Testis (tissue), 3 donors: ENCODE data around the gene TMEM114. TPM values are rescaled to one million over a fixed set of nuclear protein-coding genes. Genes with fewer than 3 reads are reported as not detected.
A peak's percentile ranks its signal among the peaks of the same experiment; 100 is the strongest.

Experiments
- DNase-seq: peaks from one replicate; pipeline ENCODE4 v3.0.0-alpha.2; 2019
- H3K27ac ChIP-seq, 2 donors: fragments of 200-600 bp; sonication (generic); one replicate each; pipeline ENCODE4 v1.5.1; 2019
- H3K27me3 ChIP-seq: fragments of 200-600 bp; sonication (generic); one replicate; pipeline ENCODE4 v1.5.1; 2019
- H3K36me3 ChIP-seq: fragments of 200-600 bp; sonication (generic); one replicate; pipeline ENCODE4 v1.5.1; 2017; ENCODE audit warnings: low read depth; ENCODE audit errors: missing control alignments
- H3K4me1 ChIP-seq: fragments of 200-600 bp; sonication (generic); one replicate; pipeline ENCODE4 v1.5.1; 2019
- H3K4me3 ChIP-seq, 2 donors: fragments of 200-600 bp; sonication (generic); one replicate each; pipeline ENCODE4 v1.5.1; 2017 to 2019
- H3K9me3 ChIP-seq: fragments of 200-600 bp; sonication (generic); one replicate; pipeline ENCODE4 v1.5.1; 2017
- POLR2A ChIP-seq: fragments of 450-650 bp; IDR thresholded peaks from one replicate; pipeline ENCODE4 v1.6.1; 2017; ENCODE audit warnings: antibody characterized with exemption, mild to moderate bottlenecking, moderate library complexity
- WGBS, 2 donors: methylation state at CpG; one replicate each; pipeline ENCODE4 v1.1.5; 2018; 5-methylcytosine and 5-hydroxymethylcytosine counted together
- intact Hi-C: fragments of 100-400 bp; cut with DNase I; formaldehyde crosslinking; loops from one replicate; pipeline ENCODE4 v1.15.1; 2023; ENCODE audit warnings: low total_unique reads
- polyA plus RNA-seq: library from polyadenylated mRNA; stranded (reverse); fragments of 350-450 nt; fragmentation: Illumina TruSeq; extraction: RNeasy Lipid Tissue Mini Kit (QIAGEN cat#74804); gene quantifications from one replicate; pipeline ENCODE4 v1.2.3, GENCODE V29; 2014; ENCODE audit warnings: low read depth, low replicate concordance; ENCODE audit not compliant: insufficient read depth
- total RNA-seq, 2 donors: library from RNA; depleted of rRNA; stranded (reverse); fragments of >200 nt; gene quantifications; one replicate each; pipeline ENCODE4 v1.2.3, GENCODE V29; 2016
- TF ChIP-seq, protein P1 (sequence below), 3 experiments: fragments of 450-650 bp in 2 of 3; fragments of 200-600 bp in 1 of 3; sonication (generic) in 1 of 3; IDR thresholded peaks; one replicate each; pipeline ENCODE4 v1.5.1; 2016 to 2019; ENCODE audit warnings: antibody characterized with exemption in 3 of 3, mild to moderate bottlenecking in 2 of 3, moderate library complexity in 1 of 3

TMEM114 gene
- total and polyA plus RNA-seq, 3 donors from 2014 or later = not detected

DNA sequence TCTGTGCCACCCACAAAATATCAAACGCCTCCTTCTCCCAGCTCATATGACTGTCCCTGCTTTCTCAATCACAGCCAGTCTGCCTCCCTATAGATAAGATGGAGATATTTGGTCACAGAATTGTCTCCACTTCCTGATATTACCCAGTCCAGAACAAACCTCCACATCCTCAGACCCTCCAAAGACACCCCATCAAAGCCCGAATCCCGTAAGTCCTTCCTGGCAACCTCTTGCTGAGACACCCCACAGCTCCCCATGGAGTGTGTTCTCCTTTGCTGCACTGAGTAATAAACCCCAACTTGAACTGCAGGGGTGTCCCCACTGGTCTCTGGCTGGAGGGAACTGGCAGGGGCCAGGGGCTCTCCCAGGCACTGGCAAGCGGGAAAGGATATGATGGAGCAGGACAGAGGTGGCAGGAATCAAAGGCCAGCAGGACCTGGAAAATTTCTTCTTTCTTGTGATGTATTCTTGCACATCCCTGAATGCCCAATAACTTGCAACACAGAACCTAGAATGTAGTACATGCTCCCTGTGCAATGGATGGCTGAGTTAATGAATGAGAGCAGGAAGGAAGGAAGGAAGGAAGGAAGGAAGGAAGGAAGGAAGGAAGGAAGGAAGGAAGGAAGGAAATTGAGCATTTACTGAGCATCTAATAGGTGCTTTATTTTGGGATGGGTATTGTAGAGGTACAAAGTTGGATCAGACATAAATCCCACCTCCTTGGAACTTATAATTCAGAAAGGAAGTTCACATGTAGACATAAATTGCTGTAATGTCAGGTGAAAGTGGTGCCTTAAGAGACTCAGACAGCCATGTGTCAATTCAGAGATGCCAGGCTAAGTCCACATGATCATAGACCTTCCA, 13.9 kb downstream of the TMEM114 start:
- intact Hi-C loops = no loop called here
- TF ChIP-seq POLR2A = no peak
- TF ChIP-seq, protein P1, sequence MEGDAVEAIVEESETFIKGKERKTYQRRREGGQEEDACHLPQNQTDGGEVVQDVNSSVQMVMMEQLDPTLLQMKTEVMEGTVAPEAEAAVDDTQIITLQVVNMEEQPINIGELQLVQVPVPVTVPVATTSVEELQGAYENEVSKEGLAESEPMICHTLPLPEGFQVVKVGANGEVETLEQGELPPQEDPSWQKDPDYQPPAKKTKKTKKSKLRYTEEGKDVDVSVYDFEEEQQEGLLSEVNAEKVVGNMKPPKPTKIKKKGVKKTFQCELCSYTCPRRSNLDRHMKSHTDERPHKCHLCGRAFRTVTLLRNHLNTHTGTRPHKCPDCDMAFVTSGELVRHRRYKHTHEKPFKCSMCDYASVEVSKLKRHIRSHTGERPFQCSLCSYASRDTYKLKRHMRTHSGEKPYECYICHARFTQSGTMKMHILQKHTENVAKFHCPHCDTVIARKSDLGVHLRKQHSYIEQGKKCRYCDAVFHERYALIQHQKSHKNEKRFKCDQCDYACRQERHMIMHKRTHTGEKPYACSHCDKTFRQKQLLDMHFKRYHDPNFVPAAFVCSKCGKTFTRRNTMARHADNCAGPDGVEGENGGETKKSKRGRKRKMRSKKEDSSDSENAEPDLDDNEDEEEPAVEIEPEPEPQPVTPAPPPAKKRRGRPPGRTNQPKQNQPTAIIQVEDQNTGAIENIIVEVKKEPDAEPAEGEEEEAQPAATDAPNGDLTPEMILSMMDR (IDR thresholded peaks at IDR 0.05) = no peak
- Histone ChIP-seq H3K27me3 (no peaks in the 10 kb centered on the region), H3K4me3 (no peak overlapping the region), H3K9me3 (no peaks in the 10 kb centered on the region), H3K27ac (no peak overlapping the region), H3K4me1 (no peaks in the 10 kb centered on the region), H3K36me3 (no peaks in the 10 kb centered on the region)
- DNase-seq = no peak
- WGBS, 2 donors = 82 to 87% methylated on average over 4 of the region's 4 CpGs

DNA sequence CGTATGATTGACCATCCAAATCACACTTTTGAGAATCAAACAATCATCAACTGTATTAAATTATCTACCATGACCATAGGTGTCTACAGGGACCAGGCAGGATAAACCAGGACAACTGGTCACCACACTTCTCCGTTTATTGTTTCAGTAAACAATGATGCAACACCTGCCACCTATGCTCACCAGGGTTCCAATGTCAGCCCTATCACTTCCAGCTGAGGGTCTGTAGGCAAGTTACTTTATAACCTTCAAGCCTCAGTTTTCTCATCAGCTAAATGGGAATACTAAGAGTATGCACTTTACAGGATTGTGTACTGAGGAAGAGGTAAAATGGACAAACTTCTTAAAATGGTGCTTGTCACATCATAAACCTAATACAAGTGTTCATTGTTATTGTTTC, 14.9 kb downstream of the TMEM114 start:
- Histone ChIP-seq H3K27me3 (no peaks in the 10 kb centered on the region), H3K4me3 (no peak overlapping the region), H3K36me3 (no peaks in the 10 kb centered on the region), H3K4me1 (no peaks in the 10 kb centered on the region), H3K9me3 (no peaks in the 10 kb centered on the region), H3K27ac (no peak overlapping the region)
- TF ChIP-seq, protein P1 (IDR thresholded peaks at IDR 0.05) = no peak
- intact Hi-C loops = no loop called here
- no peak for DNase-seq
- 74 to 88% methylated on average over 2 of the region's 2 CpGs for WGBS, 2 donors

DNA sequence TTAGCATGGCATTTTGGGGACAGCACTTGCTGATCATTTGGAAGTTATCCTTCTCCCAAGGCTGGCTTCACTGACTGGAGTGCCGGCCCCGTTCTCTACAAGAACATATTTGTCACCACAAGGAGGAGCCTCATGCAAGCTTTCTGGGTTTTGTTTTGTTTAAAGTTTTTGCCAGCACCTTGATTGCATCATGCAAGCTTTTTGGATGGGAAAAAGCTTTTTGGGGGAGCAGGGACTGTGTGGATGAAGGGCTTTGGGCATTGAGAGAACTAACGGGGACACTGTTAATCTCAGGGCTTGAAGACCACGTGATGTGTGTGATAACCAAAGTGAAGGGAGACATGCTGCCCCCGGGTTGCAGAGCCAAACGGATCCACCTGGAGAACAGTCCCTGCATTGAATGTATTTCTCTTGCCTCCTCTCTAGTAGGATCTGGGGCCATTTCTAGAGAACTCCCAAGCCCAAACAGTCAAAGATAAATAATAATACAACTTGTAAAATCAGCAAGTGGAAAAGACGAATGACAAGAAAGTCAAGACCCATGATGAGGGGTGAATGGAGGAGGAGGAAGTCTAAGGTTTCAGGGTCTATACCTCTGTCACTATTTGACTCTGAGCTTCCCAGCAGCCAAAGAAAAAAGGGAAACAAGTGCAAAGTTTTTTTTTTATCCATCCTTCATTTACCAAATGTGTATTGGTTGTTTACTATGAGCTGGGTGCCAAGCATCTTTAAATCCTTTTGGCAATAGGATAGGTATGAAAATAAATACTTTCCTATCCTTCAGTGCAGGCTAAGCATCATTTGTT, 17.2 kb downstream of the TMEM114 start:
- 32 to 40% methylated on average over 7 of the region's 7 CpGs for WGBS, 2 donors
- no peaks in the 10 kb centered on the region for H3K36me3 ChIP-seq
- H3K4me3 ChIP-seq = no peak overlapping the region
- TF ChIP-seq, protein P1 (IDR thresholded peaks at IDR 0.05) = peak in 2 of 3 experiments; percentile 36 to 46
- no peak for TF ChIP-seq POLR2A
- DNase-seq = peak; percentile 37
- H3K27me3 ChIP-seq = no peaks in the 10 kb centered on the region
- no peaks in the 10 kb centered on the region for H3K9me3 ChIP-seq
- intact Hi-C loops = no loop called here
- no peaks in the 10 kb centered on the region for H3K4me1 ChIP-seq
- no peak overlapping the region for H3K27ac ChIP-seq

DNA sequence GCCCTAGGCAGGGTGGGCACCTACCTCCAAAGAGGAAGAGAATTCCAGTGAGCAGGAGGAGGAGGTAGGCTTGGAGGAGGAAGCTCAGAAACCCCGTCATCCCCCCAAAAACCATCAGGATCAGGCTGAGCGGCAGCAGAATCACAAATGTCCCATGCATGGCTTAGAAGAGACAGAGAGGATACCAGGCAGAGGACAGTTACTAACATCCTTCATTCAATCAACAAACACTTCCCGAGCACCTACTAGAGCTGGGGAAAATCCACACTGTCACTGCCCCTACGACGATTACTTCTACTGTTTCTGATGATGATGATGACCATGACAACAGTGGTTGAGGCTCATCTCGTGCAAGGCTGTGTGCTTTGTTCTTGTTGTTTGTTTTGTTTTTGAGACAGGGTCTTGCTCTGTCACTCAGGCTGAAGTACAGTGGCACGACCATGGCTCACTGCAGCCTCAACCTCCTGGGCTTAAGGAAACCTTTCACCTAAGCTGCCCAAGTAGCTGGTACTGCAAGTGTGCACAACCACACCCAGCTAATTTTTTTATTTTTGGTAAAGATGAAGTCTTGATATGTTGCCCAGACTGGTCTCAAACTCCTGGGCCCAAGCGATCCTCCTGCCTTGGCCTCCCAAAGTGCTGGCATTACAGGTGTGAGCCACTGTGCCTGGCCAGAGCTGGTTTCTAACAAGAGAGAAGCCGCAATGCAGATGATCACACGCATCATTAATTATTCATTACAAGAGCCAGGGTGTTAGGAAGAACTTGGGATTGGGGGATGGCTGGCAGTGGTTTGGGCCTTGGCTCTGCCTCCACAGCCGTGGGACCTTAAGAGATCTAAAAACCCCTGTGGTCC, 18.0 kb downstream of the TMEM114 start:
- WGBS, 2 donors = 77 to 83% methylated on average over 11 of the region's 11 CpGs
- DNase-seq = no peak
- Histone ChIP-seq H3K4me3 (no peak overlapping the region), H3K27me3 (no peaks in the 10 kb centered on the region), H3K27ac (no peak overlapping the region), H3K9me3 (no peaks in the 10 kb centered on the region), H3K4me1 (no peaks in the 10 kb centered on the region), H3K36me3 (no peaks in the 10 kb centered on the region)
- TF ChIP-seq POLR2A = no peak
- TF ChIP-seq, protein P1 (IDR thresholded peaks at IDR 0.05) = no peak
- intact Hi-C loops = no loop called here
